ENCODE data around the gene TMPRSS6.
A peak's percentile ranks its signal among the peaks of the same experiment; 100 is the strongest.

Gene TMPRSS6

DNA sequence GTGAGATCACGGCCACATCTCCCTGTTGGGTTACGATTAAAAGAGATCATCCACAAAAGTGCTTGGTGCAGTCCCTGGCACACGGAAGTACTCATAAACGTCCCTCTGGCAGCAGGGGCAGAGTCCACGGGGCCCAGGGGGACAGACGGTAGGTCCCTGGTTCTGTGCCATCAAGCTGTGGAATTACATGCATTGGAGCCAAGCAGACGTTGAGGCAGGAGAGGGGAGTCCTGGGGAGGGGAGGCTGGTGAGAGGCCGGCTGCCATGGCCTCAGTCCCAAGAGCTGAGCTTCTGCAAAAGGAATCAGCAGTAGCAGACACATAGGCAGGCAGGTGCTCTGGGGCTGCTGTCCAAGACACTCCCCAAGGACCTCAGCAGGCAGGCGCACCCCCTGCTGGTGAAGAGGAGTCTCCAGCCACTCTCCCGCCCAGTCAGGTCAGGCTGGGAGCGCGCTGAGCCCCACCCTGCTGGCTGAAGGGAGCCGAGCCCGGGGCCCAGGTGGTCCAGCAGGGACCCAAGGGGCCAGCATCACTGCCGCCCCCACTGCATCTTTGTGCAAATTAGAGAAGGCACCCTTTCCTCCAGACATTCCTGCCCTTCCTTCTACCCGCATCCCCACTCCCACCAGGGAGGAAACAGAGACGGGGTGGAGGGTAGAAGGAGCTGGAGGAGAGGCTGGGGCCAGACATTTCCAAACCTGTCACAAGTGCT is 65.5 kb downstream of the TMPRSS6 start:
- Histone ChIP-seq H3K27me3 (no peaks in the 10 kb centered on the region), H3K36me3 (no peaks in the 10 kb centered on the region), H3K4me3 (ENCODE audit: low read depth, low read length) (no peak overlapping the region), H3K4me1 (peaks cover 9% of the 10 kb centered on the region), H3K9me3 (no peaks in the 10 kb centered on the region)
- peak; percentile 78 for TF ChIP-seq CTCF (IDR thresholded peaks at IDR 0.05; ENCODE audit: low read depth, low read length)
- DNase-seq: peak; percentile 84

GRCh38 chr22:37043209-37043827 is 66.2 kb downstream of the TMPRSS6 start:
- no peak overlapping the region for H3K4me3 ChIP-seq (ENCODE audit: low read depth, low read length)
- H3K4me1 ChIP-seq: peaks cover 9% of the 10 kb centered on the region
- TF ChIP-seq CTCF (IDR thresholded peaks at IDR 0.05; ENCODE audit: low read depth, low read length): no peak
- no peaks in the 10 kb centered on the region for H3K36me3 ChIP-seq
- H3K9me3 ChIP-seq: no peaks in the 10 kb centered on the region
- H3K27me3 ChIP-seq: no peaks in the 10 kb centered on the region
- DNase-seq: no peak

DNA sequence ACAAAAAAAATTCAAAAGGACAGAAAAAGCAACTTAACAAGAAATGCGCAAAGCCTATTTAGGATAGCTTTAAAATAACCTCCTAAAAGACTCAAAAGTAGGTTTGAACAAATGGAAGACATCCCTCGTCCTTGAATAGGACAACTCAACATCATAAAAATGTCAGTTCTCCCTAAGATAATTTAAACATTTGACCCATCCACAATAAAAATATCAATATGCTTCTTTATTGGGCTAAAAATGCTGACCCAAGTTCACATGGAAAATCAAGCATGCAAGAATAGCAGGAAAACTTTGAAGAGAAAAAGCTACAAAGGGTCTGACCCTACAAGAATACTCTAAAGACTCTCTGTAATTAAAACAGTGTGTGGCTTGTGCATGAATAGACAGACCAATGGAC is 70.0 kb downstream of the TMPRSS6 start:
- no peaks in the 10 kb centered on the region for H3K36me3 ChIP-seq
- H3K27me3 ChIP-seq: no peaks in the 10 kb centered on the region
- H3K4me1 ChIP-seq: peaks cover 9% of the 10 kb centered on the region
- no peak for DNase-seq
- no peak overlapping the region for H3K4me3 ChIP-seq (ENCODE audit: low read depth, low read length)
- H3K9me3 ChIP-seq: no peaks in the 10 kb centered on the region
- TF ChIP-seq CTCF (IDR thresholded peaks at IDR 0.05; ENCODE audit: low read depth, low read length): no peak

- no peaks in the 10 kb centered on the region for H3K9me3 ChIP-seq
- DNase-seq: no peak
- H3K4me3 ChIP-seq (ENCODE audit: low read depth, low read length): no peak overlapping the region
- H3K27me3 ChIP-seq: no peaks in the 10 kb centered on the region
- no peaks in the 10 kb centered on the region for H3K36me3 ChIP-seq
- peaks cover 5% of the 10 kb centered on the region for H3K4me1 ChIP-seq
- TF ChIP-seq CTCF (IDR thresholded peaks at IDR 0.05; ENCODE audit: low read depth, low read length): no peak
These were observed 71.8 kb downstream of the TMPRSS6 start for GRCh38 chr22:37037669-37038068.

DNA sequence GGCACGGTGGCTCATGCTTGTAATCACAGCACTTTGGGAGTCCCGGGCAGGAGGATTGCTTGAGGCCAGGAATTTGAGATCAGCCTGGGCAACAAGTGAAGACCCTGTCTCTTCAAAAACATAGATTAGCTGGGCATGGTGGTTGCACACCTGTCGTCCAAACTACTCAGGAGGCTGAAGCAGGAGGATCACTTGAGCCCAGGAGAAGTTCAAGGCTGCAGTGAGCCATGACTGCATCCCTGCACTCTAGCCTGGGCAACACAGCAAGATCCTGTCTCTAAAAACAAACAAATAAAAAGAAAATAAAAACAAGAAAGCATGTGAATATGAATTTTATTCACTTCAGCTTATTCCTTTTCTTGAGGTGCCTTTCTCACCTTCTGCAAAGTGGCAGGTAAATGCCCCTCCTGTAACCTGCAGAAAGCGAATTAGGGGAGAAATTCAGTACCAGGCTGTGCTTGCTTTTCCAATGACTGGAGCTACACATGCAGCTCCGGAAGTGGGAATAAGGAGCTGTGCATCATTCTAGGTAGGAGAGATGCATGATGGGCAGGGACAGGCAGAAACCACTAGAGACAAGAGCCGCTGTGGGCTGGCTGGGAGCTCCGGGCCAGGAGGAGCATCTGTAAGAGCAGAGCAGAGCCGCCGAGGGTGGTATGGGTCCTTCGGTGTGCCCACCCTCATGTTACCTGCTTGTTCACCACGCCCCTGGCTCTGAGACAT is 72.7 kb downstream of the TMPRSS6 start:
- H3K27me3 ChIP-seq: no peaks in the 10 kb centered on the region
- H3K36me3 ChIP-seq: no peaks in the 10 kb centered on the region
- no peaks in the 10 kb centered on the region for H3K9me3 ChIP-seq
- no peak overlapping the region for H3K4me3 ChIP-seq (ENCODE audit: low read depth, low read length)
- peaks cover 5% of the 10 kb centered on the region for H3K4me1 ChIP-seq
- DNase-seq: no peak
- TF ChIP-seq CTCF (IDR thresholded peaks at IDR 0.05; ENCODE audit: low read depth, low read length): no peak

Data from BE2C (cell line).